WI38 (cell line): ENCODE measurements around the gene TOMM20.
"Not testable (repeated sequence)": the region's sequence is repeated elsewhere in the genome, so short reads cannot be mapped to it uniquely, and the experiment has no call there.

Source experiments
- H3K4me3 ChIP-seq: 2 replicates; pipeline ENCODE4 v1.5.1; 2011; ENCODE audit warnings: low read depth, mild to moderate bottlenecking, control low read depth, low read length
- CTCF ChIP-seq: IDR thresholded peaks from 2 replicates; pipeline ENCODE4 v1.5.1; 2012; ENCODE audit warnings: low read depth, mild to moderate bottlenecking, control low read depth, low read length

TOMM20 gene

GRCh38 chr1:235093013-235093695, 35.5 kb downstream of the TOMM20 start:
- TF ChIP-seq CTCF = no peak
- H3K4me3 ChIP-seq = no peak overlapping the region

- H3K4me3 ChIP-seq = not testable (repeated sequence)
These were observed 36.2 kb downstream of the TOMM20 start for GRCh38 chr1:235092415-235092814.

GRCh38 chr1:235092045-235092406, 36.6 kb downstream of the TOMM20 start:
- not testable (repeated sequence) for H3K4me3 ChIP-seq

GRCh38 chr1:235091319-235092044, 37.2 kb downstream of the TOMM20 start:
- not testable (repeated sequence) for H3K4me3 ChIP-seq

- H3K4me3 ChIP-seq = no peak overlapping the region
- TF ChIP-seq CTCF = no peak
These were observed 38.1 kb downstream of the TOMM20 start for GRCh38 chr1:235090406-235091069.

- H3K4me3 ChIP-seq = no peak overlapping the region
- TF ChIP-seq CTCF = no peak
These were observed 39.7 kb downstream of the TOMM20 start for GRCh38 chr1:235088907-235089306.

- no peak for TF ChIP-seq CTCF
- no peak overlapping the region for H3K4me3 ChIP-seq
These were observed 40.2 kb downstream of the TOMM20 start for GRCh38 chr1:235088430-235088829.

- H3K4me3 ChIP-seq = no peak overlapping the region
- no peak for TF ChIP-seq CTCF
These were observed 40.7 kb downstream of the TOMM20 start for GRCh38 chr1:235087906-235088305.

- not testable (repeated sequence) for H3K4me3 ChIP-seq
These were observed 43.1 kb downstream of the TOMM20 start for GRCh38 chr1:235085411-235086117.

GRCh38 chr1:235080788-235081187, 47.8 kb downstream of the TOMM20 start:
- H3K4me3 ChIP-seq = not testable (repeated sequence)

GRCh38 chr1:235080297-235080657, 48.4 kb downstream of the TOMM20 start:
- H3K4me3 ChIP-seq = not testable (repeated sequence)
